ENCODE measurements around the gene GH1. TPM values are rescaled to one million over a fixed set of nuclear protein-coding genes. Genes with fewer than 3 reads are reported as not detected.
"Not testable (repeated sequence)": the region's sequence is repeated elsewhere in the genome, so short reads cannot be mapped to it uniquely, and the experiment has no call there.

The GH1 gene
- total RNA-seq, 1 donor from 2014 or later = not detected

DNA sequence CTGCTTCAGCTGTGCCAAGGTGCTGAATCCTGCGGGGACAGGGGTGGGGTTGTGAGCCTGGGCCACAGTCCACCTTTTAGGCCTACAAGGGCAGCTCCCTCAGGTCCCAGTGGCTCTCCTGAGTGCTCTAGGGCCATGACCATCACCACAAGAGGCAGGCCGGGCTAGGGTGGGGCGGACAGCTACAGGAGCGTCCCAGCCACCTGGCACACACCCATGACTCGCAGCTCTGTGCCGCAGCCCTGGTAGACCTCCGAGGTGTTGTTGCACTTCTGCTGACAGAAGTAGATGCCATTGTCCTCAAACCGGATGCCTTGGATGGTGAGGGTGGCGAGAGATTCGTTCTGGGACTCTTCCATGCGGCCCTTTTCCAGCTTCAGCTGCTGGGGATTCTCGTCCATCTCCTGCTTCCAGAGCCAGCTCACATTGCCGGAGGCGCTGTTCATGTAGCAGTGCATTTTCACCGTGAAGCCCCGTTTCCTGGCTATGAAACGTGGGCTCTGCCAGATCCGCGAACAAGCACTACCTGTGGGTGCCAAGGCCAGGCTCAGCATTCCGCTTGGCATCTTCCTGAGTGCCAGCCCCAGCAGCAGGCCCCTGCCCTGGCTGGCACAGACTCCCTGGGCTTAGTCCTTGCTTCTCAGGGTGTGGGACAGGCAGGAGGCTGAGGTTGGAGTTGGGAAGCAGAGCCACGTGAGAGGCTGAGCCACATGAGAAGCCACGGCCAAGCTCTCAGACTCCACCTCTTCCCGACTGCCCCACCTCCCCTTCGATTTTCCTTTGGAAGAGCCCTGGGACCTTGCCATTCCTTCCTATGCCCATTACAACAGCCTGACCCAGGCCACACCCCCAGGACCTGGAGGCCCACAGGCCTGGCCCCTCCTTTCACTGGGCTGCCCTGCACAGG is 11.5 kb upstream of the GH1 start:
- intact Hi-C loops (cut with DNase I) = loop anchor here (10.0 kb wide), 1 partner anchor 355 kb away; no protein-coding TSS in a partner anchor
- DNase-seq (ENCODE audit: low spot score) = no peak

GRCh38 chr17:63928966-63929695 is 10.5 kb upstream of the GH1 start:
- no peak for DNase-seq (ENCODE audit: low spot score)
- intact Hi-C loops (cut with DNase I) = loop anchor here (10.0 kb wide), 1 partner anchor 356 kb away; no protein-coding TSS in a partner anchor

GRCh38 chr17:63928172-63928666 is 9.6 kb upstream of the GH1 start:
- DNase-seq (ENCODE audit: low spot score) = no peak

GRCh38 chr17:63927464-63928171 is 9.0 kb upstream of the GH1 start:
- intact Hi-C loops (cut with DNase I) = loop anchor here (10.0 kb wide), 1 partner anchor 357 kb away; no protein-coding TSS in a partner anchor
- DNase-seq (ENCODE audit: low spot score) = no peak

More at GRCh38 chr17:63928172-63928666, 9.6 kb upstream of the GH1 start:
- intact Hi-C loops (cut with DNase I) = loop anchor here (10.0 kb wide), 1 partner anchor 357 kb away; no protein-coding TSS in a partner anchor

GRCh38 chr17:63926164-63926563 is 7.5 kb upstream of the GH1 start:
- intact Hi-C loops (cut with DNase I) = loop anchor here (10.0 kb wide), 1 partner anchor 359 kb away; no protein-coding TSS in a partner anchor
- no peak for DNase-seq (ENCODE audit: low spot score)

DNA sequence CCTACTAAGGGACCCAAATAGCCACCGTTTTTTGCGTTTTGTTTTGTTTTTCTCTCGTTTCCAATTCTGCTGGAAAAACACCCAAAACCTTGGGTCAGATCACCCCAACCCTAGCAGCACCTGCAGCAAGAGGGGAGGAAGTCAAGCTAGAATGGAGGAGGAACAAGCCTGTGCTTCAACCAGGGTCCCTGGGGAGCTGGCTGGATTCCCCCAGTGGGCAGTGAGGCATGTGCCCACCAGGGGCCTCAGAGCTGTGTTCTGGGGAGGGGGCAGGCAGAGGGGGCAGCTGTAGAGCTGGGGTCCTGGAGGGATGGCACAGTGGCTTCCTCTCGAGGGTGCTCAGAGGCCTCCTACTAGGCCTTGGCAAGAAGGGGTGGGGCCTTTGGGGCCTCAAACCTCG is 7.0 kb upstream of the GH1 start:
- no peak for DNase-seq (ENCODE audit: low spot score)
- intact Hi-C loops (cut with DNase I) = loop anchor here (10.0 kb wide), 1 partner anchor 359 kb away; no protein-coding TSS in a partner anchor

DNA sequence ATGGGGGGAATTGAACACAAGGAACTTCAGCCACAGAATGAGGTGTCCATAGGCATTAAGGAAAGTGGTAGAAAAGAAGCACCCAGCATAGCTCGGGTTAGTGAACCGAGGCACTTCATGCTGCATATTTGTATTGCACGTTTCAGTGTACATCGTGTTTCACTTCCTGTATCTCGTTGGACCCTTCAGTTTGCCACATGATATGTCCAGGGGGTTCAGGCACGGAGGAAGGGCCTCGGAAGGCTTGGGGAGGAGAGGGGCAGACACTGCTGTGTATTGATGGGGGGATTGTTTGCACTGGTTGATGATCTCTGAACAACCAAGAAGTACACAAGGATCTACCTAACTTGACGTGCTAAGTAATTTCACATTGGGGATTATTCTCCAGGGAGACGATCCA is 3.8 kb upstream of the GH1 start:
- DNase-seq (ENCODE audit: low spot score) = not testable (repeated sequence)
- intact Hi-C loops (cut with DNase I) = loop anchor here (10.0 kb wide), 1 partner anchor 362 kb away; no protein-coding TSS in a partner anchor

DNA sequence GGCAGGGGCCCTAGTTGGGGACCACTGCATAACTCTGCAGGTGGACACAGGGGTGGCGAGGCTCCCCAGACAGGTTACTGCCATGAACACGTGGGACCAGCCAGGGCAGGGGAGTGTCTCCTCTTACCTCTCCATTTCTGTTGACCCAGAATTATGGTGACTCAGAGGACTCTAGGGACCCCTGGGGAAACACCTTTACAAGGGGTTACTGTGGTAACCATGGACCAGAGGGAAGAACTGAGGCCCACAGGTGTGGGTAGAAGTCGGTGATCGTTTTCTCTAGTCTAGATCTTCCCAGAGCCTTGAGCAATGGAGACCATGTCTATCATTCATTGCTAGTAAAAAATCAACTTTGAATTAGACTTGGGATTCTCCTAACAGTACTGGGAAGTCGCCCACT is 2.1 kb upstream of the GH1 start:
- DNase-seq (ENCODE audit: low spot score) = not testable (repeated sequence)
- intact Hi-C loops (cut with DNase I) = loop anchor here (10.0 kb wide), 1 partner anchor 364 kb away; no protein-coding TSS in a partner anchor

DNA sequence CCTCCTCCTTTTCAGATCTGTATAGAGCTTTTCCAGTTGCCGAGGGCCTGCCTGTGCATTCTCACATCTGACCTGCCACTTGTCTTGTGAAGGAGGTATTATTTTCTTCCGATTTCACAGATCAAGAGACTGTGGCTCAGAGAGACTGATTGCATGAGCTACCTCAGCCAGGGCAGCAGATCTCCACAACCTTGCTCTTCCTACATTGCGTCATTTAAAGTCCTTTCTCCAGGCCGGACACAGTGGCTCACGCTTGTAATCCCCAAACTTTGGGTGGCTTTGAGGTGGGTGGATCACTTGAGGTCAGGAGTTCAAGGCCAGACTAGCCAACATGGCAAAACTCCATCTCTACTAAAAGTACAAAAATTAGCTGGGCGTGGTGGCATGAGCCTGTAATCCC is 1.4 kb upstream of the GH1 start:
- not testable (repeated sequence) for DNase-seq (ENCODE audit: low spot score)
- intact Hi-C loops (cut with DNase I) = loop anchor here (10.0 kb wide), 1 partner anchor 365 kb away; no protein-coding TSS in a partner anchor

- DNase-seq (ENCODE audit: low spot score) = no peak
- intact Hi-C loops (cut with DNase I) = loop anchor here (2.0 to 5.0 kb wide), 3 partner anchors 71 to 213 kb away; partner anchors contain the start of gene ERN1
Observed at GRCh38 chr17:63919311-63919723, 678 bp upstream of the GH1 start.

DNA sequence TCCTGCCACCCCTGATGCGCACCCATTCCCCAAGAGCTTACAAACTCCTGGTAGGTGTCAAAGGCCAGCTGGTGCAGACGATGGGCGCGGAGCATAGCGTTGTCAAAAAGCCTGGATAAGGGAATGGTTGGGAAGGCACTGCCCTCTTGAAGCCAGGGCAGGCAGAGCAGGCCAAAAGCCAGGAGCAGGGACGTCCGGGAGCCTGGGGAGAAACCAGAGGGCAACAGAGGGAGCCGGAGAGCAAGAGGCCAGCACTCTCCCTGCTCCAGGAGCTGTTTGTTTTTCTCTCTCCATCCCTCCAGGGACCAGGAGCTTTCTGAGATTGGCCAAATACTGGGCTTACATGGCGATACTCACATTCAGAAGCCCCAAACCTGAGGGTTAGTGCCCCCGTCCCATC is 334 bp downstream of the GH1 start:
- DNase-seq (ENCODE audit: low spot score) = no peak
- intact Hi-C loops (cut with DNase I) = loop anchor here (2.0 to 5.0 kb wide), 3 partner anchors 72 to 214 kb away; partner anchors contain the start of gene ERN1

- DNase-seq (ENCODE audit: low spot score) = no peak
- intact Hi-C loops (cut with DNase I) = loop anchor here (2.0 to 5.0 kb wide), 3 partner anchors 73 to 215 kb away; partner anchors contain the start of gene ERN1
Observed at GRCh38 chr17:63917646-63918045, 993 bp downstream of the GH1 start.

DNA sequence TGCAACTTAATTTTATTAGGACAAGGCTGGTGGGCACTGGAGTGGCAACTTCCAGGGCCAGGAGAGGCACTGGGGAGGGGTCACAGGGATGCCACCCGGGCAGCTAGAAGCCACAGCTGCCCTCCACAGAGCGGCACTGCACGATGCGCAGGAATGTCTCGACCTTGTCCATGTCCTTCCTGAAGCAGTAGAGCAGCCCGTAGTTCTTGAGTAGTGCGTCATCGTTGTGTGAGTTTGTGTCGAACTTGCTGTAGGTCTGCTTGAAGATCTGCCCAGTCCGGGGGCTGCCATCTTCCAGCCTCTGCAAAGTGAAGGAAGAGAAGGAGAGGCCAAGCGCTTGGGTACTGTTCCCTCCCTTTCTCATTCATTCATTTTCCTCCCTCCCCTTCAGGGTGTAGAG is 1.4 kb downstream of the GH1 start:
- intact Hi-C loops (cut with DNase I) = loop anchor here (5.0 kb wide), 1 partner anchor 215 kb away; the partner anchor contains the start of gene ERN1

GRCh38 chr17:63916566-63917185 is 2.0 kb downstream of the GH1 start:
- DNase-seq (ENCODE audit: low spot score) = peak; percentile 36

More for the DNA sequence above, 1.4 kb downstream of the GH1 start:
- DNase-seq (ENCODE audit: low spot score) = peak; percentile 35

GRCh38 chr17:63915753-63916152 is 2.9 kb downstream of the GH1 start:
- intact Hi-C loops (cut with DNase I) = loop anchor here (5.0 kb wide), 1 partner anchor 217 kb away; the partner anchor contains the start of gene ERN1
- peak; percentile 19 for DNase-seq (ENCODE audit: low spot score)

More at GRCh38 chr17:63916566-63917185, 2.0 kb downstream of the GH1 start:
- intact Hi-C loops (cut with DNase I) = loop anchor here (5.0 kb wide), 1 partner anchor 216 kb away; the partner anchor contains the start of gene ERN1

DNA sequence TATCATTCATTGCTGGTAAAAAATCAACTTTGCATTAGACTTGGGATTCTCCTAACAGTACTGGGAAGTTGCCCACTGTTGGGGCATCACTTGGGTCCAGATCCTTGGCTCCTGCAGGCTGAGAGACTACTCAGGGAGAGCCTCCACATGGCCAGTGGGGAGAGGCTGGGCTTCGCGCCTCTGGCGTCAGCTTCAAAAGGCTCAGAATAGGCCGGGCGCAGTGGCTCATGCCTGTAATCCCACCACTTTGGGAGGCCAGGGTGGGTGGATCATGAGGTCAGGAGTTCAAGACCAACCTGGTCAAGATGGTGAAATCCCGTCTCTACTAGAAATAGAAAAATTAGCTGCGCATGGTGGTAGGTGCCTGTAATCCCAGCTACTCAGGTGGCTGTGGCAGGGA is 4.2 kb downstream of the GH1 start:
- intact Hi-C loops (cut with DNase I) = no loop called here
- DNase-seq (ENCODE audit: low spot score) = no peak

- DNase-seq (ENCODE audit: low spot score) = peak; percentile 41
- intact Hi-C loops (cut with DNase I) = no loop called here
Observed at GRCh38 chr17:63911657-63912100, 7.0 kb downstream of the GH1 start.

DNA sequence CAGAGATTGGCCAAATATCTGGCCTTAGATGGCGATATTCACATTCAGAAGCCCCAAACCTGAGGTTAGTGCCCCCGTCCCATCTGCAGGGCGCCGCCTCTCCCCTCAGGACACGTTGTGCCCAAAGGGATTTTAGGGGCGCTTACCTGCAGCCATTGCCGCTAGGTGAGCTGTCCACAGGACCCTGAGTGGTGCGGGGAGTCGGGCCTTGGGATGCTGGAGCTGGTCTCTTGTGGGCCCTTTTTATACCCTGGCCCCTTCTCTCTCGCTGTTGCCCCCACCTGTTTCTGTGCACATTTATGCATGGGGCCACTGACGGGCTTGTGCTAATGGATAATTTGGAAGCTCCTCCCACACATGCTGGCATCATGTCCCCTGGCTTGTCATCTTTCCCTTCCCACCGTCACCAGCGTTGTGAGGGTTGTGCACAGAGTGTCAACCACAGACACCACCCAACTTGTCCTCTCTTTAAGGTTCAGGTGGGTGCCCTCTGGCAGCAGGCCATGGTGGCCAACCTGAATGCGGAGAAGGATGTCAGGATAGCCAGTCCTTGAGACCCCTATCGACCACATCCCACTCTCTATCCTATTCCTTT is 7.5 kb downstream of the GH1 start, which contains the start of gene CSHL1:
Gene CSHL1, minus strand, starts transcription at position 218 of the 595 bp plus-strand sequence. Its CDS starts 62 bp downstream, at position 156.
- peak; percentile 44 for DNase-seq (ENCODE audit: low spot score)

More for the DNA sequence above, 7.5 kb downstream of the GH1 start, which contains the start of gene CSHL1:
- intact Hi-C loops (cut with DNase I) = no loop called here

Data from cardiac septum (tissue), 1 donor.